Mammary epithelial cell (primary cell): Measurements from ENCODE around the gene CCDC57.

Source experiments
- EZH2 ChIP-seq: IDR thresholded peaks from 2 replicates; pipeline ENCODE4 v1.6.1; 2012; ENCODE audit warnings: low read length, inconsistent platforms, borderline replicate concordance
- TF ChIP-seq, protein P1 (sequence below), 2 donors: IDR thresholded peaks in 1 of 2; conservative IDR thresholded peaks in 1 of 2; 2 replicates each; pipeline ENCODE4 v1.5.1; 2011 to 2012; ENCODE audit warnings: inconsistent platforms in 2 of 2, low read length in 2 of 2, mild to moderate bottlenecking in 2 of 2, control low read depth in 1 of 2, low read depth in 1 of 2; ENCODE audit not compliant: insufficient read depth in 1 of 2; ENCODE audit errors: extremely low read depth in 1 of 2

DNA sequence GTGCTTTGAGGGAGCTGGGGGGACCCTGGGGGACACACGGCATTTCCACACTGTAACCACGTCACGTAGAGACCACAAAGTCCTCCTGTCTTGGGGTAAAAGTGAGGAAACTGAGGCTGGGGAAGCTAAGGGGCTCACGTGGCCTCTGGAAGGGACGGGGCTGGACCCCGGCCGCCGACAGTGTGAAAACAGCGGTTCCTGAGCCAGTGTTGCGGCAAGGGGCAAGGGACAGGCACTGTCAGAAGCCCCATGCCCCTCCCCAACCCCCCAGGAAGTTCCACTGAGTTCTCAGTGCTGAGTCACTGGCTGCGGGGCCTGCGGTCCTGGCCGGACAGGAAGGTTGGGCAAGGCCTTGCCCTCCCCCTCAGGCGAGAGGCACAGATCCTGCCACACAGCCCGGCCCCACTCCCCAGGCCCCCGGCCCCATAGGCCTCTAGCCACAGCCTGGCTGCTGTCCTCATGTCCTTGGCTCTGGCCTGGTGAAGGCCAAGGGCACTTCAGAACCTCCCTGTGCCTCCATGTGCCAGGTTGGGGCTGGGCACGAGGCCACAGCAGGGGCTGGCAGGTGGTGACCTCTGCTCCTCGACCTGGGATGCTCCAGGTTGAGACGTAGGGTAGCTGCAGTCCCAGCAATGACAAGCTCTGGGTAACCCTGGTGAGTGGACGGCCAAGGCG lies 5.0 kb upstream of the CCDC57 start:
- TF ChIP-seq, protein P1, sequence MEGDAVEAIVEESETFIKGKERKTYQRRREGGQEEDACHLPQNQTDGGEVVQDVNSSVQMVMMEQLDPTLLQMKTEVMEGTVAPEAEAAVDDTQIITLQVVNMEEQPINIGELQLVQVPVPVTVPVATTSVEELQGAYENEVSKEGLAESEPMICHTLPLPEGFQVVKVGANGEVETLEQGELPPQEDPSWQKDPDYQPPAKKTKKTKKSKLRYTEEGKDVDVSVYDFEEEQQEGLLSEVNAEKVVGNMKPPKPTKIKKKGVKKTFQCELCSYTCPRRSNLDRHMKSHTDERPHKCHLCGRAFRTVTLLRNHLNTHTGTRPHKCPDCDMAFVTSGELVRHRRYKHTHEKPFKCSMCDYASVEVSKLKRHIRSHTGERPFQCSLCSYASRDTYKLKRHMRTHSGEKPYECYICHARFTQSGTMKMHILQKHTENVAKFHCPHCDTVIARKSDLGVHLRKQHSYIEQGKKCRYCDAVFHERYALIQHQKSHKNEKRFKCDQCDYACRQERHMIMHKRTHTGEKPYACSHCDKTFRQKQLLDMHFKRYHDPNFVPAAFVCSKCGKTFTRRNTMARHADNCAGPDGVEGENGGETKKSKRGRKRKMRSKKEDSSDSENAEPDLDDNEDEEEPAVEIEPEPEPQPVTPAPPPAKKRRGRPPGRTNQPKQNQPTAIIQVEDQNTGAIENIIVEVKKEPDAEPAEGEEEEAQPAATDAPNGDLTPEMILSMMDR (conservative IDR thresholded peaks at IDR 0.05 in 1 of 2, IDR thresholded peaks at IDR 0.05 in 1 of 2; ENCODE audit: extremely low read depth in 1 of 2, insufficient read depth in 1 of 2, low read depth in 1 of 2, low read length in 2 of 2): no peak
- no peak for TF ChIP-seq EZH2
